Esophagus muscularis mucosa (tissue), 3 donors: ENCODE results near the gene HIVEP2.

Source experiments
- POLR2A ChIP-seq: fragments of 450-650 bp; IDR thresholded peaks from one replicate; pipeline ENCODE4 v1.6.1; 2017; ENCODE audit warnings: antibody characterized with exemption, moderate library complexity, mild to moderate bottlenecking, low read depth
- POLR2AphosphoS5 ChIP-seq, 2 donors: sonication (generic); formaldehyde crosslinking; IDR thresholded peaks; one replicate each; pipeline ENCODE4 v1.6.1; 2017; ENCODE audit warnings: antibody characterized with exemption in 2 of 2
- TF ChIP-seq, protein P1 (sequence below), 3 experiments: fragments of 200-600 bp in 2 of 3; fragments of 450-650 bp in 1 of 3; sonication (generic) in 2 of 3; IDR thresholded peaks; one replicate each; pipeline ENCODE4 v1.5.1; 2017 to 2019; ENCODE audit warnings: antibody characterized with exemption in 3 of 3, mild to moderate bottlenecking in 2 of 3, moderate library complexity in 1 of 3

- TF ChIP-seq, protein P1, sequence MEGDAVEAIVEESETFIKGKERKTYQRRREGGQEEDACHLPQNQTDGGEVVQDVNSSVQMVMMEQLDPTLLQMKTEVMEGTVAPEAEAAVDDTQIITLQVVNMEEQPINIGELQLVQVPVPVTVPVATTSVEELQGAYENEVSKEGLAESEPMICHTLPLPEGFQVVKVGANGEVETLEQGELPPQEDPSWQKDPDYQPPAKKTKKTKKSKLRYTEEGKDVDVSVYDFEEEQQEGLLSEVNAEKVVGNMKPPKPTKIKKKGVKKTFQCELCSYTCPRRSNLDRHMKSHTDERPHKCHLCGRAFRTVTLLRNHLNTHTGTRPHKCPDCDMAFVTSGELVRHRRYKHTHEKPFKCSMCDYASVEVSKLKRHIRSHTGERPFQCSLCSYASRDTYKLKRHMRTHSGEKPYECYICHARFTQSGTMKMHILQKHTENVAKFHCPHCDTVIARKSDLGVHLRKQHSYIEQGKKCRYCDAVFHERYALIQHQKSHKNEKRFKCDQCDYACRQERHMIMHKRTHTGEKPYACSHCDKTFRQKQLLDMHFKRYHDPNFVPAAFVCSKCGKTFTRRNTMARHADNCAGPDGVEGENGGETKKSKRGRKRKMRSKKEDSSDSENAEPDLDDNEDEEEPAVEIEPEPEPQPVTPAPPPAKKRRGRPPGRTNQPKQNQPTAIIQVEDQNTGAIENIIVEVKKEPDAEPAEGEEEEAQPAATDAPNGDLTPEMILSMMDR (IDR thresholded peaks at IDR 0.05), result no peak
- TF ChIP-seq POLR2A (no peak), POLR2AphosphoS5 (IDR thresholded peaks at IDR 0.05) (no peak)
Observed at GRCh38 chr6:142829556-142829955, 115.4 kb downstream of the HIVEP2 start.
